NT2/D1 (cell line): Measurements from ENCODE around the gene PIWIL4.

ENCODE experiments used
- SUZ12 ChIP-seq: IDR thresholded peaks from 2 replicates; pipeline ENCODE4 v1.6.1; 2011; ENCODE audit not compliant: insufficient read length, insufficient read depth; ENCODE audit errors: extremely low read depth
- YY1 ChIP-seq: IDR thresholded peaks from 2 replicates; pipeline ENCODE4 v1.6.1; 2011; ENCODE audit not compliant: insufficient read length, insufficient read depth

- TF ChIP-seq YY1 (no peak), SUZ12 (no peak)
Observed at GRCh38 chr11:94629741-94630140, 62.6 kb downstream of the PIWIL4 start.
